A673 (cell line): ENCODE measurements around the gene PHACTR3.

ENCODE experiments used
- CTCF ChIP-seq: fragments of 300-800, 200-600 bp; sonication (generic); conservative IDR thresholded peaks from 2 replicates; pipeline ENCODE4 v1.5.1; 2017; ENCODE audit warnings: low read depth, mild to moderate bottlenecking, antibody characterized with exemption, low read length, moderate library complexity, mixed read lengths
- EZH2 ChIP-seq: fragments of 200-600 bp; sonication (generic); IDR thresholded peaks from 2 replicates; pipeline ENCODE4 v1.6.1; 2017; ENCODE audit warnings: borderline replicate concordance, low read depth, mild to moderate bottlenecking, mixed read lengths, antibody characterized with exemption, low read length; ENCODE audit not compliant: poor library complexity, severe bottlenecking

- TF ChIP-seq CTCF = 0 out of 2 replicates have a peak, but pooled peaks have one; percentile 23
- TF ChIP-seq EZH2 = no peak
Observed at GRCh38 chr20:59645761-59646171, 41.4 kb downstream of the PHACTR3 start.
